ENCODE results near the gene YJEFN3. TPM values are rescaled to one million over a fixed set of nuclear protein-coding genes. Genes with fewer than 3 reads are reported as not detected.

The YJEFN3 gene
- total and polyA plus RNA-seq, 2 donors (not counting 3 experiments of a cell fraction or from before 2014, with no cell fraction given) = 1.9 to 2.1 TPM

- BruUV-seq (replicated peaks) = no TSS peak
- ChIA-PET POLR2A (no interaction called here), CTCF (no interaction called here)
- H3K9me1 ChIP-seq (replicated peaks; ENCODE audit: control insufficient read depth, extremely low read depth, insufficient read depth, low read length) = no peaks in the 10 kb centered on the region
- H3K36me3 ChIP-seq (ENCODE audit: control insufficient read depth in 2 of 2, extremely low read depth in 1 of 2, insufficient read depth in 2 of 2, low read length in 2 of 2) = no peaks in the 10 kb centered on the region
- no peaks in the 10 kb centered on the region for H3K27me3 ChIP-seq (ENCODE audit: control insufficient read depth in 2 of 2, insufficient read depth in 2 of 2, low read length in 2 of 2)
- no peaks in the 10 kb centered on the region for H4K20me1 ChIP-seq (replicated peaks; ENCODE audit: control insufficient read depth, extremely low read depth, insufficient read depth, low read length)
- no peak overlapping the region for H3K9ac ChIP-seq (replicated peaks; ENCODE audit: extremely low read depth, insufficient read depth, low read length)
- no peak for TF ChIP-seq CTCF (IDR thresholded peaks at IDR 0.05; ENCODE audit: extremely low read depth in 1 of 2, insufficient read depth in 1 of 2, low read depth in 1 of 2, low read length in 2 of 2)
- TF ChIP-seq POLR2A (IDR thresholded peaks at IDR 0.05; ENCODE audit: low read depth, low read length) = no peak
- no peak for TF ChIP-seq FOS (IDR thresholded peaks at IDR 0.05; ENCODE audit: borderline replicate concordance, insufficient read depth, low read length)
- no peak for TF ChIP-seq GATA2 (IDR thresholded peaks at IDR 0.05; ENCODE audit: insufficient read depth, insufficient read length, low read depth, low read length)
- TF ChIP-seq POLR2AphosphoS5 (IDR thresholded peaks at IDR 0.05; ENCODE audit: insufficient read depth, low read depth, low read length) = no peak
- no peak for TF ChIP-seq MYC (IDR thresholded peaks at IDR 0.05; ENCODE audit: low read depth, low read length)
- TF ChIP-seq MAX (IDR thresholded peaks at IDR 0.05; ENCODE audit: insufficient read depth, insufficient read length) = no peak
- TF ChIP-seq EZH2 (IDR thresholded peaks at IDR 0.05; ENCODE audit: borderline replicate concordance, low read depth, low read length, severe bottlenecking) = no peak
- TF ChIP-seq JUN (IDR thresholded peaks at IDR 0.05; ENCODE audit: borderline replicate concordance, insufficient read depth, insufficient read length, low read depth) = no peak
- H3K4me1 ChIP-seq (ENCODE audit: control insufficient read depth, extremely low read depth, insufficient read depth, low read length) = peaks cover 11% of the 10 kb centered on the region
- H3K27ac ChIP-seq (ENCODE audit: insufficient read depth, low read depth, low read length) = no peak overlapping the region
- H3K4me3 ChIP-seq (replicated peaks in 1 of 3; ENCODE audit: insufficient read depth in 1 of 3, low read depth in 1 of 3, low read length in 3 of 3) = peak overlapping the region in 1 of 3 experiments; percentile 16
- intact Hi-C loops (cut with micrococcal nuclease) (no loop called here), dilution Hi-C loops (cut with MboI; ENCODE audit: extremely low pct_ligation_motif_present, low sequenced_read_pairs) (no loop called here)
- peaks cover 12% of the 10 kb centered on the region for H3K79me2 ChIP-seq (ENCODE audit: control insufficient read depth, insufficient read depth, low read length)
- FAIRE-seq (no peak), DNase-seq (ENCODE audit: low read depth, low spot score) (no peak)
- no peaks in the 10 kb centered on the region for H3K9me3 ChIP-seq (replicated peaks; ENCODE audit: control insufficient read depth, insufficient read depth, low read length)
- no peak overlapping the region for H3K4me2 ChIP-seq (ENCODE audit: insufficient read depth, low read length)
- peak overlapping the region; percentile 46 for H2AFZ ChIP-seq (ENCODE audit: low read depth, low read length)
Observed at GRCh38 chr19:19513682-19514081, 15.0 kb upstream of the YJEFN3 start.
